ENCODE measurements around the gene IL21. TPM values are rescaled to one million over a fixed set of nuclear protein-coding genes. Genes with fewer than 3 reads are reported as not detected.

IL21 gene
- total and polyA plus RNA-seq, 2 donors (not counting 1 experiment from before 2014, with no cell fraction given), result not detected

DNA sequence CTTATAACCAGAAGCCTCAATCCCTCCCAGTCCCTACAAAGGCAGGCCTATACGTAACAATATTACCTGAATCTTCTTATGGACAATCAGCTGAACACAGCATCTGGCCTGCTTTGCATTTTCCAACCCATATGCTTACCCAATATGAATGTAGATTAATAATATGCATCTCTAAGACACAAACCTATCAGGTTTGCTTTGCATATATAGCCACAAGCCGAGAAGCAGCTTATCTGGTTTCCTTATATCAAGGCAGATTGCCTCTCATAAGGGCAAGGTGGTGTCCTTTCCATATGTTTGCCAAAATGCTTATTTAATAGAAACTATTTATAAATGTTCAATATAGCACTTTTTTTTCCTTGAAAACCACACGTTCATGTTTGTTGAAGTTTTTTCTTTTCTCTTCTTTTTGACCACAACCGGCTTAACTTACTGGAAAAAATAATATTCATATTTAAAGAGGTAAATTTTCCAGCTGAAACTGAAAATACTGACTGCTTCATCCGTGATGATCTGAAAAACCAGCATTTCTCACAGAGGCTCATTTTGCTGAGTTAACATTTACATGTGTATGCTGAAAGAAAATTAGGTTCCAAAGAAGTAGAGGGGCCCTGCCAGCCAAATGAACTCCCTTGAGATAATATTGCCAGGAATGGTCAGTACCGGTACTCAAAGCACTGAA, 3.8 kb downstream of the IL21 start:
- TF ChIP-seq, protein P1, sequence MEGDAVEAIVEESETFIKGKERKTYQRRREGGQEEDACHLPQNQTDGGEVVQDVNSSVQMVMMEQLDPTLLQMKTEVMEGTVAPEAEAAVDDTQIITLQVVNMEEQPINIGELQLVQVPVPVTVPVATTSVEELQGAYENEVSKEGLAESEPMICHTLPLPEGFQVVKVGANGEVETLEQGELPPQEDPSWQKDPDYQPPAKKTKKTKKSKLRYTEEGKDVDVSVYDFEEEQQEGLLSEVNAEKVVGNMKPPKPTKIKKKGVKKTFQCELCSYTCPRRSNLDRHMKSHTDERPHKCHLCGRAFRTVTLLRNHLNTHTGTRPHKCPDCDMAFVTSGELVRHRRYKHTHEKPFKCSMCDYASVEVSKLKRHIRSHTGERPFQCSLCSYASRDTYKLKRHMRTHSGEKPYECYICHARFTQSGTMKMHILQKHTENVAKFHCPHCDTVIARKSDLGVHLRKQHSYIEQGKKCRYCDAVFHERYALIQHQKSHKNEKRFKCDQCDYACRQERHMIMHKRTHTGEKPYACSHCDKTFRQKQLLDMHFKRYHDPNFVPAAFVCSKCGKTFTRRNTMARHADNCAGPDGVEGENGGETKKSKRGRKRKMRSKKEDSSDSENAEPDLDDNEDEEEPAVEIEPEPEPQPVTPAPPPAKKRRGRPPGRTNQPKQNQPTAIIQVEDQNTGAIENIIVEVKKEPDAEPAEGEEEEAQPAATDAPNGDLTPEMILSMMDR (conservative IDR thresholded peaks at IDR 0.05 in 1 of 2, IDR thresholded peaks at IDR 0.05 in 1 of 2; ENCODE audit: low read depth in 1 of 2, low read length in 2 of 2), result no peak
- no peak for TF ChIP-seq EZH2 (IDR thresholded peaks at IDR 0.05; ENCODE audit: low read length, missing control alignments)
- no peak overlapping the region for H3K4me3 ChIP-seq (replicated peaks in 1 of 4; ENCODE audit: control extremely low read depth in 1 of 4, insufficient read depth in 1 of 4, low read depth in 3 of 4, low read length in 4 of 4)
- no peak overlapping the region for H3K27ac ChIP-seq (ENCODE audit: insufficient read depth, low read length)
- H3K9me3 ChIP-seq (ENCODE audit: control insufficient read depth, insufficient read depth, low read depth, low read length), result no peaks in the 10 kb centered on the region
- H3K9ac ChIP-seq (ENCODE audit: insufficient read depth, low read length), result no peak overlapping the region
- H3K27me3 ChIP-seq (ENCODE audit: control insufficient read depth, insufficient read depth, low read length), result no peaks in the 10 kb centered on the region
- no peaks in the 10 kb centered on the region for H4K20me1 ChIP-seq (ENCODE audit: control insufficient read depth, extremely low read depth, insufficient read depth, low read length)
- H3K36me3 ChIP-seq (ENCODE audit: control insufficient read depth, insufficient read depth, low read length), result no peaks in the 10 kb centered on the region
- no peaks in the 10 kb centered on the region for H3K79me2 ChIP-seq (ENCODE audit: control insufficient read depth, insufficient read depth, low read length)
- H3K4me2 ChIP-seq (ENCODE audit: extremely low read depth, insufficient read depth, low read length), result no peak overlapping the region
- no peak for DNase-seq (ENCODE audit: low read depth in 2 of 2)
- H3K4me1 ChIP-seq (ENCODE audit: control insufficient read depth, extremely low read depth, insufficient read depth, low read length), result no peaks in the 10 kb centered on the region
- no peak overlapping the region for H2AFZ ChIP-seq (ENCODE audit: low read length)

DNA sequence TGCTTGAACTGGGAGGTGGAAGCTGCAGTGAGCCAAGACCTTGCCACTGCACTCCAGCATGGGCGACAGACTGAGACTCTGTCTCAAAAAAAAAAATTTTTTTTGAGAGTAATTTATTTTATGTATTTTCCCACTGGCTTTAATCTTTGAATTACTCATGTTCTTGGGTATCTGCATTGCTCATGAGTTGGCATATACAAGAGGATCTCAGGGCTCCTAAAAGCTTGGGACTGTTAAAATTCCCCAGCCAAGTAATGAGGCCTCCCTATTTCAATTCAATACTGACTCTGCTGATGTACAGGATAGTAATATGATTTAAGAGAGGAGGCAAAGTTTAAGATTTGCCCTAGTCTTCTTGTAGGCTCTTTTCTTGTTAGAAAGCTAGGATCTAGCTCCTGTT, 6.2 kb downstream of the IL21 start:
- no peak overlapping the region for H3K4me3 ChIP-seq (replicated peaks in 1 of 4; ENCODE audit: control extremely low read depth in 1 of 4, insufficient read depth in 1 of 4, low read depth in 3 of 4, low read length in 4 of 4)
- H4K20me1 ChIP-seq (ENCODE audit: control insufficient read depth, extremely low read depth, insufficient read depth, low read length), result no peaks in the 10 kb centered on the region
- no peak for DNase-seq (ENCODE audit: low read depth in 2 of 2)
- no peaks in the 10 kb centered on the region for H3K4me1 ChIP-seq (ENCODE audit: control insufficient read depth, extremely low read depth, insufficient read depth, low read length)
- no peak overlapping the region for H3K4me2 ChIP-seq (ENCODE audit: extremely low read depth, insufficient read depth, low read length)
- TF ChIP-seq, protein P1 (conservative IDR thresholded peaks at IDR 0.05 in 1 of 2, IDR thresholded peaks at IDR 0.05 in 1 of 2; ENCODE audit: low read depth in 1 of 2, low read length in 2 of 2), result no peak
- TF ChIP-seq EZH2 (IDR thresholded peaks at IDR 0.05; ENCODE audit: low read length, missing control alignments), result no peak
- H3K27me3 ChIP-seq (ENCODE audit: control insufficient read depth, insufficient read depth, low read length), result no peaks in the 10 kb centered on the region
- no peak overlapping the region for H2AFZ ChIP-seq (ENCODE audit: low read length)
- H3K9ac ChIP-seq (ENCODE audit: insufficient read depth, low read length), result no peak overlapping the region
- no peak overlapping the region for H3K27ac ChIP-seq (ENCODE audit: insufficient read depth, low read length)
- H3K36me3 ChIP-seq (ENCODE audit: control insufficient read depth, insufficient read depth, low read length), result no peaks in the 10 kb centered on the region
- H3K9me3 ChIP-seq (ENCODE audit: control insufficient read depth, insufficient read depth, low read depth, low read length), result no peaks in the 10 kb centered on the region
- no peaks in the 10 kb centered on the region for H3K79me2 ChIP-seq (ENCODE audit: control insufficient read depth, insufficient read depth, low read length)

DNA sequence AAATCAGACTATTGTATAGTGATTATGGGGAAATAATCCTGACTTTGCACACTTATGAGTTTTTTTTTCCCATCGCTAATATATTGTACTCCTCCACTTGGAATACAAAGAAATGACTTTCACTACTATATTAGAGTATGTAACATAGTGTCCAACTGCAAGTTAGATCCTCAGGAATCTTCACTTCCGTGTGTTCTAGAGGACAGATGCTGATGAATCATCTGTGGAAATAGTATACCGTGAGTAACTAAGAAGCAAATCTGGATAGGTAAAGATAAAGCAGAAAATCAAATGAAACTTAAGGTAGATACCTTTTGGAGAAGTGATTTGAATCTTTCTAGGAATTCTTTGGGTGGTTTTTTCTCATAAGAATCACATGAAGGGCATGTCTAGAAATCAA, 8.3 kb downstream of the IL21 start:
- Histone ChIP-seq H3K27me3 (ENCODE audit: control insufficient read depth, insufficient read depth, low read length) (no peaks in the 10 kb centered on the region), H3K27ac (ENCODE audit: insufficient read depth, low read length) (no peak overlapping the region), H4K20me1 (ENCODE audit: control insufficient read depth, extremely low read depth, insufficient read depth, low read length) (no peaks in the 10 kb centered on the region), H2AFZ (ENCODE audit: low read length) (no peak overlapping the region), H3K9ac (ENCODE audit: insufficient read depth, low read length) (no peak overlapping the region), H3K4me1 (ENCODE audit: control insufficient read depth, extremely low read depth, insufficient read depth, low read length) (no peaks in the 10 kb centered on the region), H3K4me2 (ENCODE audit: extremely low read depth, insufficient read depth, low read length) (no peak overlapping the region), H3K79me2 (ENCODE audit: control insufficient read depth, insufficient read depth, low read length) (no peaks in the 10 kb centered on the region), H3K36me3 (ENCODE audit: control insufficient read depth, insufficient read depth, low read length) (no peaks in the 10 kb centered on the region), H3K4me3 (replicated peaks in 1 of 4; ENCODE audit: control extremely low read depth in 1 of 4, insufficient read depth in 1 of 4, low read depth in 3 of 4, low read length in 4 of 4) (no peak overlapping the region), H3K9me3 (ENCODE audit: control insufficient read depth, insufficient read depth, low read depth, low read length) (no peaks in the 10 kb centered on the region)
- TF ChIP-seq, protein P1 (conservative IDR thresholded peaks at IDR 0.05 in 1 of 2, IDR thresholded peaks at IDR 0.05 in 1 of 2; ENCODE audit: low read depth in 1 of 2, low read length in 2 of 2), result no peak
- DNase-seq (ENCODE audit: low read depth in 2 of 2), result peak in 1 of 2 donors; percentile 21

All from fibroblast of lung (primary cell).